Astrocyte (in vitro differentiated cells and primary cell): ENCODE results near the gene VAC14. TPM values are rescaled to one million over a fixed set of nuclear protein-coding genes. Genes with fewer than 3 reads are reported as not detected.

Experiments used
- DNase-seq: peaks from one replicate; pipeline ENCODE4 v3.0.0-alpha.2; 2010; ENCODE audit warnings: low read depth
- FAIRE-seq: peaks from 2 replicates; lab custom pipeline; 2011; peaks lifted over from hg19 to GRCh38; lab: Jason Lieb, UNC
- H2AFZ ChIP-seq: 2 replicates; pipeline ENCODE4 v1.6.0; 2012; ENCODE audit warnings: low read depth, low read length, inconsistent platforms
- H3K27ac ChIP-seq: 2 replicates; pipeline ENCODE4 v1.5.1; 2011; ENCODE audit warnings: low read depth, low read length, inconsistent platforms
- H3K27me3 ChIP-seq: 2 replicates; pipeline ENCODE4 v1.6.0; 2011; ENCODE audit warnings: low read length, inconsistent platforms; ENCODE audit not compliant: insufficient read depth
- H3K36me3 ChIP-seq: 2 replicates; pipeline ENCODE4 v1.5.1; 2011; ENCODE audit warnings: low read length, inconsistent platforms; ENCODE audit not compliant: insufficient read depth
- H3K4me1 ChIP-seq: 2 replicates; pipeline ENCODE4 v1.5.1; 2011; ENCODE audit warnings: low read length, inconsistent platforms; ENCODE audit not compliant: insufficient read depth
- H3K4me2 ChIP-seq: 2 replicates; pipeline ENCODE4 v1.6.0; 2012; ENCODE audit warnings: low read length, inconsistent platforms
- H3K4me3 ChIP-seq: 2 replicates; pipeline ENCODE4 v1.5.1; 2011; ENCODE audit warnings: low read depth, mild to moderate bottlenecking, low read length, inconsistent platforms; ENCODE audit not compliant: insufficient read depth
- H3K79me2 ChIP-seq: 2 replicates; pipeline ENCODE4 v1.6.0; 2012; ENCODE audit warnings: mild to moderate bottlenecking, low read length, inconsistent platforms; ENCODE audit not compliant: insufficient read depth
- H3K9ac ChIP-seq: 2 replicates; pipeline ENCODE4 v1.6.0; 2012; ENCODE audit warnings: mild to moderate bottlenecking, low read length, inconsistent platforms
- H3K9me3 ChIP-seq: 2 replicates; pipeline ENCODE4 v1.5.1; 2012; ENCODE audit warnings: low read depth, mild to moderate bottlenecking, low read length, inconsistent platforms; ENCODE audit not compliant: insufficient read depth
- H4K20me1 ChIP-seq: 2 replicates; pipeline ENCODE4 v1.6.0; 2012; ENCODE audit warnings: low read length, inconsistent platforms; ENCODE audit not compliant: insufficient read depth
- H3K27ac Mint-ChIP-seq: one replicate; pipeline ENCODE4 v1.8.0; 2021; ENCODE audit warnings: mild to moderate bottlenecking, mixed read lengths; ENCODE audit not compliant: unreplicated experiment
- H3K27me3 Mint-ChIP-seq: one replicate; pipeline ENCODE4 v1.8.0; 2021; ENCODE audit warnings: low read depth, mixed read lengths; ENCODE audit not compliant: unreplicated experiment
- H3K36me3 Mint-ChIP-seq: one replicate; pipeline ENCODE4 v1.8.0; 2021; ENCODE audit warnings: low read depth, mixed read lengths; ENCODE audit not compliant: unreplicated experiment
- H3K4me1 Mint-ChIP-seq: one replicate; pipeline ENCODE4 v1.8.0; 2021; ENCODE audit warnings: low read depth, mixed read lengths; ENCODE audit not compliant: unreplicated experiment
- H3K4me3 Mint-ChIP-seq: one replicate; pipeline ENCODE4 v1.8.0; 2021; ENCODE audit warnings: mild to moderate bottlenecking, moderate library complexity, mixed read lengths; ENCODE audit not compliant: unreplicated experiment
- H3K9me3 Mint-ChIP-seq: one replicate; pipeline ENCODE4 v1.8.0; 2021; ENCODE audit warnings: mild to moderate bottlenecking, mixed read lengths; ENCODE audit not compliant: unreplicated experiment
- CTCF ChIP-seq: IDR thresholded peaks from 2 replicates; pipeline ENCODE4 v1.5.1; 2011; ENCODE audit warnings: low read depth, mild to moderate bottlenecking, inconsistent platforms, low read length, moderate library complexity; ENCODE audit not compliant: insufficient read depth
- EZH2 ChIP-seq: IDR thresholded peaks from 2 replicates; pipeline ENCODE4 v1.6.1; 2012; ENCODE audit warnings: mild to moderate bottlenecking, low read length, inconsistent platforms; ENCODE audit not compliant: insufficient read depth
- total RNA-seq: library from RNA; stranded (reverse); gene quantifications from 2 replicates; pipeline ENCODE4 v1.2.1, GENCODE V29; 2021

Gene VAC14
- total RNA-seq, 1 donor from 2014 or later = 27.8 TPM

- peaks cover 8% of the 10 kb centered on the region for H3K36me3 ChIP-seq
- H4K20me1 ChIP-seq = peaks cover 23% of the 10 kb centered on the region
- Mint-ChIP-seq H3K4me3 (no peak overlapping the region), H3K9me3 (no peaks in the 10 kb centered on the region), H3K27me3 (no peaks in the 10 kb centered on the region), H3K36me3 (peaks cover 18% of the 10 kb centered on the region), H3K4me1 (no peaks in the 10 kb centered on the region), H3K27ac (no peak overlapping the region)
- no peak overlapping the region for H3K27ac ChIP-seq
- no peak overlapping the region for H3K4me2 ChIP-seq
- no peak overlapping the region for H2AFZ ChIP-seq
- H3K4me1 ChIP-seq = no peaks in the 10 kb centered on the region
- no peaks in the 10 kb centered on the region for H3K9me3 ChIP-seq
- no peak overlapping the region for H3K4me3 ChIP-seq
- no peak overlapping the region for H3K9ac ChIP-seq
- FAIRE-seq = no peak
- peaks cover 23% of the 10 kb centered on the region for H3K79me2 ChIP-seq
- no peaks in the 10 kb centered on the region for H3K27me3 ChIP-seq
- TF ChIP-seq CTCF (no peak), EZH2 (no peak)
- no peak for DNase-seq
Measured at GRCh38 chr16:70676675-70677498, 124.1 kb downstream of the VAC14 start.

GRCh38 chr16:70675851-70676513 is 125.0 kb downstream of the VAC14 start:
- H3K4me2 ChIP-seq = no peak overlapping the region
- peaks cover 12% of the 10 kb centered on the region for H3K36me3 ChIP-seq
- Mint-ChIP-seq H3K9me3 (no peaks in the 10 kb centered on the region), H3K27ac (no peak overlapping the region), H3K4me1 (no peaks in the 10 kb centered on the region), H3K27me3 (no peaks in the 10 kb centered on the region), H3K4me3 (no peak overlapping the region), H3K36me3 (peaks cover 19% of the 10 kb centered on the region)
- no peak overlapping the region for H3K9ac ChIP-seq
- peaks cover 14% of the 10 kb centered on the region for H4K20me1 ChIP-seq
- FAIRE-seq (no peak), DNase-seq (no peak)
- no peaks in the 10 kb centered on the region for H3K27me3 ChIP-seq
- no peaks in the 10 kb centered on the region for H3K9me3 ChIP-seq
- no peak overlapping the region for H2AFZ ChIP-seq
- H3K4me3 ChIP-seq = no peak overlapping the region
- TF ChIP-seq CTCF (no peak), EZH2 (no peak)
- H3K79me2 ChIP-seq = peaks cover 14% of the 10 kb centered on the region
- H3K4me1 ChIP-seq = no peaks in the 10 kb centered on the region
- no peak overlapping the region for H3K27ac ChIP-seq
